Central memory CD8-positive, alpha-beta T cell (primary cell): ENCODE results near the gene CAPS2.

Experiments
- ATAC-seq: fragments of 150-1000 bp; cut with Tn5 transposase; replicated peaks from 2 replicates; pipeline ENCODE4 v1.10.0; 2022; ENCODE audit warnings: mild to moderate bottlenecking, moderate FRiP score, moderate number of reproducible peaks; ENCODE audit not compliant: poor library complexity, severe bottlenecking; ENCODE audit errors: extremely low read depth
- DNase-seq, 2 donors: peaks; one replicate each; pipeline ENCODE4 v3.0.0; 2021; ENCODE audit warnings: low spot score in 2 of 2
- H3K27ac Mint-ChIP-seq: one replicate; pipeline ENCODE4 v1.8.0; 2022; ENCODE audit warnings: low read depth, mild to moderate bottlenecking, moderate library complexity, mixed read lengths
- H3K27me3 Mint-ChIP-seq: one replicate; pipeline ENCODE4 v1.8.0; 2022; ENCODE audit warnings: mixed read lengths
- H3K36me3 Mint-ChIP-seq: one replicate; pipeline ENCODE4 v1.8.0; 2022; ENCODE audit warnings: mild to moderate bottlenecking, moderate library complexity, mixed read lengths; ENCODE audit not compliant: insufficient read depth
- H3K4me1 Mint-ChIP-seq: one replicate; pipeline ENCODE4 v1.8.0; 2022; ENCODE audit warnings: mixed read lengths
- H3K4me3 Mint-ChIP-seq: one replicate; pipeline ENCODE4 v1.8.0; 2022; ENCODE audit warnings: mild to moderate bottlenecking, moderate library complexity, mixed read lengths
- H3K9me3 Mint-ChIP-seq: one replicate; pipeline ENCODE4 v1.8.0; 2022; ENCODE audit warnings: mixed read lengths

CAPS2 gene

GRCh38 chr12:75294336-75294735 lies 35.8 kb downstream of the CAPS2 start:
- H3K4me1 Mint-ChIP-seq: no peaks in the 10 kb centered on the region
- no peaks in the 10 kb centered on the region for H3K27me3 Mint-ChIP-seq
- no peak for ATAC-seq
- DNase-seq: no peak
- H3K4me3 Mint-ChIP-seq: no peak overlapping the region
- H3K27ac Mint-ChIP-seq: no peak overlapping the region
- no peaks in the 10 kb centered on the region for H3K9me3 Mint-ChIP-seq
- no peaks in the 10 kb centered on the region for H3K36me3 Mint-ChIP-seq

GRCh38 chr12:75291014-75291413 lies 39.1 kb downstream of the CAPS2 start:
- ATAC-seq: no peak
- H3K36me3 Mint-ChIP-seq: no peaks in the 10 kb centered on the region

GRCh38 chr12:75289753-75290152 lies 40.4 kb downstream of the CAPS2 start:
- H3K4me3 Mint-ChIP-seq: no peak overlapping the region
- H3K36me3 Mint-ChIP-seq: no peaks in the 10 kb centered on the region
- DNase-seq: no peak
- H3K9me3 Mint-ChIP-seq: no peaks in the 10 kb centered on the region
- ATAC-seq: no peak
- H3K27ac Mint-ChIP-seq: no peak overlapping the region
- no peaks in the 10 kb centered on the region for H3K4me1 Mint-ChIP-seq
- H3K27me3 Mint-ChIP-seq: no peaks in the 10 kb centered on the region

More at GRCh38 chr12:75291014-75291413, 39.1 kb downstream of the CAPS2 start:
- DNase-seq: no peak
- H3K4me3 Mint-ChIP-seq: no peak overlapping the region
- no peaks in the 10 kb centered on the region for H3K27me3 Mint-ChIP-seq
- no peaks in the 10 kb centered on the region for H3K4me1 Mint-ChIP-seq
- H3K27ac Mint-ChIP-seq: no peak overlapping the region
- H3K9me3 Mint-ChIP-seq: no peaks in the 10 kb centered on the region

- H3K9me3 Mint-ChIP-seq: no peaks in the 10 kb centered on the region
Measured at GRCh38 chr12:75288860-75289259, 41.3 kb downstream of the CAPS2 start.

GRCh38 chr12:75275702-75276101 lies 54.4 kb downstream of the CAPS2 start:
- Mint-ChIP-seq H3K4me3 (no peak overlapping the region), H3K4me1 (no peaks in the 10 kb centered on the region), H3K27me3 (peaks cover under 1% of the 10 kb centered on the region), H3K36me3 (no peaks in the 10 kb centered on the region), H3K27ac (no peak overlapping the region), H3K9me3 (no peaks in the 10 kb centered on the region)
- DNase-seq: no peak
- ATAC-seq: no peak

More at GRCh38 chr12:75288860-75289259, 41.3 kb downstream of the CAPS2 start:
- ATAC-seq (no peak), DNase-seq (no peak)
- Mint-ChIP-seq H3K4me3 (no peak overlapping the region), H3K27me3 (no peaks in the 10 kb centered on the region), H3K36me3 (no peaks in the 10 kb centered on the region), H3K4me1 (no peaks in the 10 kb centered on the region), H3K27ac (no peak overlapping the region)

- Mint-ChIP-seq H3K27ac (no peak overlapping the region), H3K4me1 (no peaks in the 10 kb centered on the region), H3K9me3 (no peaks in the 10 kb centered on the region), H3K36me3 (no peaks in the 10 kb centered on the region), H3K4me3 (no peak overlapping the region), H3K27me3 (peaks cover 13% of the 10 kb centered on the region)
- no peak for DNase-seq
- ATAC-seq: no peak
Measured at GRCh38 chr12:75271576-75271975, 58.5 kb downstream of the CAPS2 start.

GRCh38 chr12:75270157-75270556 lies 60.0 kb downstream of the CAPS2 start:
- H3K4me3 Mint-ChIP-seq: no peak overlapping the region
- H3K27ac Mint-ChIP-seq: no peak overlapping the region
- peaks cover 13% of the 10 kb centered on the region for H3K27me3 Mint-ChIP-seq

GRCh38 chr12:75269209-75269608 lies 60.9 kb downstream of the CAPS2 start:
- Mint-ChIP-seq H3K27me3 (peaks cover 13% of the 10 kb centered on the region), H3K9me3 (no peaks in the 10 kb centered on the region), H3K4me1 (no peaks in the 10 kb centered on the region), H3K36me3 (no peaks in the 10 kb centered on the region), H3K27ac (no peak overlapping the region), H3K4me3 (no peak overlapping the region)
- no peak for ATAC-seq
- no peak for DNase-seq

More at GRCh38 chr12:75270157-75270556, 60.0 kb downstream of the CAPS2 start:
- no peak for DNase-seq
- no peaks in the 10 kb centered on the region for H3K4me1 Mint-ChIP-seq
- H3K36me3 Mint-ChIP-seq: no peaks in the 10 kb centered on the region
- no peaks in the 10 kb centered on the region for H3K9me3 Mint-ChIP-seq
- ATAC-seq: no peak

GRCh38 chr12:75260316-75260715 lies 69.8 kb downstream of the CAPS2 start:
- Mint-ChIP-seq H3K27ac (no peak overlapping the region), H3K4me3 (no peak overlapping the region), H3K27me3 (no peaks in the 10 kb centered on the region), H3K4me1 (no peaks in the 10 kb centered on the region), H3K9me3 (no peaks in the 10 kb centered on the region), H3K36me3 (no peaks in the 10 kb centered on the region)
- DNase-seq: no peak
- no peak for ATAC-seq

- no peak overlapping the region for H3K4me3 Mint-ChIP-seq
- H3K9me3 Mint-ChIP-seq: no peaks in the 10 kb centered on the region
- H3K27me3 Mint-ChIP-seq: no peaks in the 10 kb centered on the region
- no peak for DNase-seq
- H3K36me3 Mint-ChIP-seq: no peaks in the 10 kb centered on the region
- H3K4me1 Mint-ChIP-seq: no peaks in the 10 kb centered on the region
- no peak for ATAC-seq
- H3K27ac Mint-ChIP-seq: no peak overlapping the region
Measured at GRCh38 chr12:75259143-75259542, 71.0 kb downstream of the CAPS2 start.

GRCh38 chr12:75257510-75257909 lies 72.6 kb downstream of the CAPS2 start:
- ATAC-seq: peak; percentile 32
- Mint-ChIP-seq H3K27me3 (no peaks in the 10 kb centered on the region), H3K4me3 (no peak overlapping the region), H3K4me1 (no peaks in the 10 kb centered on the region), H3K9me3 (no peaks in the 10 kb centered on the region), H3K36me3 (no peaks in the 10 kb centered on the region), H3K27ac (no peak overlapping the region)
- no peak for DNase-seq

- ATAC-seq: no peak
- H3K27ac Mint-ChIP-seq: no peak overlapping the region
- H3K36me3 Mint-ChIP-seq: no peaks in the 10 kb centered on the region
- peaks cover 9% of the 10 kb centered on the region for H3K27me3 Mint-ChIP-seq
- DNase-seq: no peak
- H3K4me1 Mint-ChIP-seq: no peaks in the 10 kb centered on the region
- no peaks in the 10 kb centered on the region for H3K9me3 Mint-ChIP-seq
- no peak overlapping the region for H3K4me3 Mint-ChIP-seq
Measured at GRCh38 chr12:75245108-75245507, 85.0 kb downstream of the CAPS2 start.

- Mint-ChIP-seq H3K27ac (no peak overlapping the region), H3K4me3 (no peak overlapping the region), H3K9me3 (no peaks in the 10 kb centered on the region), H3K27me3 (no peaks in the 10 kb centered on the region), H3K4me1 (no peaks in the 10 kb centered on the region), H3K36me3 (no peaks in the 10 kb centered on the region)
- ATAC-seq: no peak
- DNase-seq: no peak
Measured at GRCh38 chr12:75239987-75240386, 90.1 kb downstream of the CAPS2 start.

- no peak for ATAC-seq
- Mint-ChIP-seq H3K36me3 (no peaks in the 10 kb centered on the region), H3K4me1 (no peaks in the 10 kb centered on the region), H3K27ac (no peak overlapping the region), H3K9me3 (no peaks in the 10 kb centered on the region), H3K4me3 (no peak overlapping the region), H3K27me3 (no peaks in the 10 kb centered on the region)
- no peak for DNase-seq
Measured at GRCh38 chr12:75236206-75236605, 93.9 kb downstream of the CAPS2 start.
